SK-N-SH (cell line): Measurements from ENCODE around the gene TECPR1. TPM values are rescaled to one million over a fixed set of nuclear protein-coding genes. Genes with fewer than 3 reads are reported as not detected.

ENCODE experiments used
- CTCF ChIA-PET: fragments of 300-600, 350-600 bp; formaldehyde crosslinking; extraction: SDS; loops from one replicate; lab custom pipeline; 2021; lab: Yijun Ruan, JAX
- POLR2A ChIA-PET: fragments of 350-600 bp; sonication (Branson Sonifier 250); formaldehyde crosslinking; extraction: SDS; loops from one replicate; lab custom pipeline; 2020; ENCODE audit warnings: antibody characterized with exemption, inconsistent platforms; lab: Yijun Ruan, JAX
- DNase-seq: peaks from one replicate; pipeline ENCODE4 v3.0.0; 2012
- H2AFZ ChIP-seq: fragments of 200-600 bp; sonication (generic); 2 replicates; pipeline ENCODE4 v1.8.1; 2016; ENCODE audit warnings: antibody characterized with exemption, mild to moderate bottlenecking, low read depth
- H3F3A ChIP-seq: fragments of 200-600 bp; sonication (generic); replicated peaks from 2 replicates; pipeline ENCODE3; 2016; ENCODE audit warnings: antibody characterized with exemption, mild to moderate bottlenecking; ENCODE audit not compliant: insufficient read depth
- H3K27ac ChIP-seq, 2 experiments: fragments of 200-500 bp in 1 of 2; fragments of 200-600 bp in 1 of 2; sonication (Bioruptor generic) in 1 of 2; sonication (generic), shearing (Covaris generic) in 1 of 2; 2 replicates each; pipeline versions ENCODE4 v1.5.1 to v1.6.1; 2014 to 2016; ENCODE audit warnings: low read depth in 2 of 2, inconsistent platforms in 1 of 2, low read length in 1 of 2, mild to moderate bottlenecking in 1 of 2, mixed read lengths in 1 of 2
- H3K27me3 ChIP-seq: fragments of 200-600 bp; sonication (generic), shearing (Covaris generic); 2 replicates; pipeline ENCODE4 v1.6.1; 2016; ENCODE audit warnings: mixed run types; ENCODE audit not compliant: insufficient read depth
- H3K36me3 ChIP-seq, 2 experiments: fragments of 200-500 bp in 1 of 2; fragments of 200-600 bp in 1 of 2; sonication (Bioruptor generic) in 1 of 2; sonication (generic) in 1 of 2; replicated peaks in 1 of 2; 2 replicates each; pipeline versions ENCODE3 to v1.5.1; 2014 to 2016; ENCODE audit warnings: low read length in 1 of 2, mild to moderate bottlenecking in 1 of 2; ENCODE audit not compliant: insufficient read depth in 2 of 2, control insufficient read depth in 1 of 2
- H3K4me1 ChIP-seq, 2 experiments: fragments of 200-500 bp in 1 of 2; fragments of 200-600 bp in 1 of 2; sonication (Bioruptor generic) in 1 of 2; sonication (generic), shearing (Covaris generic) in 1 of 2; 2 replicates each; pipeline versions ENCODE4 v1.5.1 to v1.6.1; 2014 to 2016; ENCODE audit warnings: low read depth in 1 of 2, low read length in 1 of 2, mixed run types in 1 of 2; ENCODE audit not compliant: insufficient read depth in 2 of 2, control insufficient read depth in 1 of 2
- H3K4me2 ChIP-seq: fragments of 200-600 bp; sonication (generic), shearing (Covaris generic); 2 replicates; pipeline ENCODE4 v1.6.1; 2017; ENCODE audit warnings: mixed run types
- H3K4me3 ChIP-seq, 2 experiments: fragments of 200-500 bp in 1 of 2; fragments of 200-600 bp in 1 of 2; sonication (Bioruptor generic) in 1 of 2; sonication (generic), shearing (Covaris generic) in 1 of 2; 2 replicates each; pipeline versions ENCODE4 v1.5.1 to v1.8.1; 2014 to 2016; ENCODE audit warnings: low read depth in 2 of 2, inconsistent platforms in 1 of 2, low read length in 1 of 2, mild to moderate bottlenecking in 1 of 2, mixed read lengths in 1 of 2, moderate library complexity in 1 of 2
- H3K79me2 ChIP-seq: fragments of 200-600 bp; sonication (generic); 2 replicates; pipeline ENCODE4 v1.8.1; 2017; ENCODE audit warnings: mild to moderate bottlenecking; ENCODE audit not compliant: insufficient read depth
- H3K9ac ChIP-seq: fragments of 200-600 bp; sonication (generic); 2 replicates; pipeline ENCODE4 v1.6.1; 2017; ENCODE audit warnings: mixed run types
- H3K9me2 ChIP-seq: fragments of 200-600 bp; sonication (generic); 2 replicates; pipeline ENCODE4 v1.6.1; 2017; ENCODE audit warnings: mixed run types
- H3K9me3 ChIP-seq: fragments of 200-600 bp; sonication (generic); 2 replicates; pipeline ENCODE4 v1.6.1; 2017; ENCODE audit warnings: mixed run types, mild to moderate bottlenecking, moderate library complexity
- H4K20me1 ChIP-seq: fragments of 200-600 bp; sonication (generic); 2 replicates; pipeline ENCODE4 v1.6.1; 2017; ENCODE audit warnings: mild to moderate bottlenecking, mixed run types; ENCODE audit not compliant: insufficient read depth
- CTCF ChIP-seq: fragments of 200-600 bp; sonication (generic); IDR thresholded peaks from 2 replicates; pipeline ENCODE4 v1.6.1; 2017; ENCODE audit warnings: antibody characterized with exemption, mild to moderate bottlenecking, moderate library complexity
- EP300 ChIP-seq, 2 experiments: IDR thresholded peaks; 2 replicates each; pipeline versions ENCODE4 v1.4.0 to v1.6.1; 2012; ENCODE audit warnings: borderline replicate concordance in 1 of 2, low read depth in 1 of 2, low read length in 1 of 2
- FOSL2 ChIP-seq: IDR thresholded peaks from 2 replicates; pipeline ENCODE4 v1.4.0; 2012; ENCODE audit warnings: low read depth, mild to moderate bottlenecking, moderate library complexity, borderline replicate concordance
- FOXM1 ChIP-seq: IDR thresholded peaks from 2 replicates; pipeline ENCODE4 v1.4.0; 2012; ENCODE audit warnings: low read depth, mild to moderate bottlenecking
- IRF3 ChIP-seq: fragments of 150-350 bp; IDR thresholded peaks from 2 replicates; pipeline ENCODE4 v1.6.1; 2016; ENCODE audit warnings: mild to moderate bottlenecking, low read depth, low read length
- MXI1 ChIP-seq: IDR thresholded peaks from 2 replicates; pipeline ENCODE4 v1.6.1; 2012; ENCODE audit warnings: mild to moderate bottlenecking, low read depth, low read length, improper control_type of control experiment
- NRF1 ChIP-seq: IDR thresholded peaks from 2 replicates; pipeline ENCODE4 v1.6.1; 2012; ENCODE audit warnings: low read depth, mild to moderate bottlenecking, low read length
- TAF1 ChIP-seq: IDR thresholded peaks from 2 replicates; pipeline ENCODE4 v1.6.1; 2012; ENCODE audit warnings: low read depth, mild to moderate bottlenecking, low read length, moderate library complexity, borderline replicate concordance
- ZBTB33 ChIP-seq: IDR thresholded peaks from 2 replicates; pipeline ENCODE4 v1.4.0; 2012; ENCODE audit warnings: low read depth, borderline replicate concordance
- WGBS: methylation state at CpG from one replicate; pipeline ENCODE4 v1.1.6; 2017; ENCODE audit warnings: low lambda C conversion rate; 5-methylcytosine and 5-hydroxymethylcytosine counted together
- polyA plus RNA-seq, 3 experiments: library from polyadenylated mRNA; depleted of rRNA; stranded (reverse); fragments of >200 nt; gene quantifications; 2 replicates each; pipeline ENCODE4 v1.2.3, GENCODE V29; 2012

The TECPR1 gene
- polyA plus RNA-seq, 1 of the 3 experiments (the other 2 are of a cell fraction): 6.8 TPM

GRCh38 chr7:98217623-98218582 lies 34.1 kb downstream of the TECPR1 start:
- Histone ChIP-seq H3K4me2 (no peak overlapping the region), H3K27me3 (no peaks in the 10 kb centered on the region), H3K9me2 (no peaks in the 10 kb centered on the region), H3K36me3 (peaks cover 8 to 11% of the 10 kb centered on the region in 2 experiments), H3K9me3 (no peaks in the 10 kb centered on the region), H3K4me1 (no peaks in the 10 kb centered on the region; a peak in 1 of 4 replicates), H2AFZ (no peak overlapping the region), H3K9ac (no peak overlapping the region), H3K79me2 (no peaks in the 10 kb centered on the region), H3F3A (no peaks in the 10 kb centered on the region), H3K27ac (no peak overlapping the region), H4K20me1 (no peaks in the 10 kb centered on the region), H3K4me3 (no peak overlapping the region)
- DNase-seq: no peak
- WGBS: 92% methylated on average over 35 of the region's 41 CpGs
- ChIA-PET POLR2A (no interaction called here), CTCF (interaction anchor here (1.5 kb wide), 1 partner anchor 24 kb away, joined by 4 read pairs; no protein-coding TSS in a partner anchor)
- TF ChIP-seq EP300 (IDR thresholded peaks at IDR 0.05; ENCODE audit: borderline replicate concordance in 1 of 2, low read depth in 1 of 2, low read length in 1 of 2) (no peak), NRF1 (no peak), CTCF (no peak), FOSL2 (no peak), MXI1 (no peak), TAF1 (no peak), IRF3 (no peak), FOXM1 (no peak), ZBTB33 (no peak)
